K562 (cell line): ENCODE data around the gene NAT10. TPM values are rescaled to one million over a fixed set of nuclear protein-coding genes. Genes with fewer than 3 reads are reported as not detected.
A peak's percentile ranks its signal among the peaks of the same experiment; 100 is the strongest.

Experiments
- ATAC-seq: fragments of 200-7000 bp; cut with Tn5 transposase; 3 replicates; pipeline ENCODE4 v1.9.1; 2020; ENCODE audit warnings: moderate library complexity
- BruUV-seq: library from RNA; stranded (reverse); fragments of 400-500 nt; replicated peaks from 2 replicates; lab custom pipeline; 2021; lab: Mats Ljungman, UMichigan
- CTCF ChIA-PET: fragments of 300-600 bp; formaldehyde crosslinking; extraction: SDS; loops from one replicate; lab custom pipeline; 2021; ENCODE audit warnings: low intra/inter-chr PET ratio; lab: Yijun Ruan, JAX
- POLR2A ChIA-PET: fragments of 300-600, 350-650 bp; sonication (Branson Sonifier 250); formaldehyde crosslinking; extraction: SDS; loops from one replicate; lab custom pipeline; 2021; ENCODE audit warnings: antibody characterized with exemption, inconsistent platforms; lab: Yijun Ruan, JAX
- DNase-seq, 4 experiments: peaks; one replicate each; pipeline versions ENCODE4 v3.0.0 to v3.0.0-alpha.2; 2011 to 2018; ENCODE audit warnings: low spot score in 3 of 4, mixed read lengths in 3 of 4; ENCODE audit errors: extremely low read depth in 1 of 4
- FAIRE-seq: peaks from 2 replicates; lab custom pipeline; 2011; peaks lifted over from hg19 to GRCh38; lab: Jason Lieb, UNC
- H2AFZ ChIP-seq: 2 replicates; pipeline ENCODE4 v1.6.0; 2011; ENCODE audit warnings: low read depth, low read length, control low read depth, inconsistent platforms
- H3K27ac ChIP-seq: fragments of 200-600 bp; 3 replicates; pipeline ENCODE4 v1.8.0; 2011; ENCODE audit warnings: low read depth, mild to moderate bottlenecking, control low read depth, inconsistent platforms, low read length, moderate library complexity, mixed read lengths; ENCODE audit errors: extremely low read depth
- H3K27me3 ChIP-seq, 2 experiments: fragments of 300-600 bp in 1 of 2; 2 replicates in 1 of 2; 3 replicates in 1 of 2; pipeline versions ENCODE4 v1.6.0 to v1.8.0; 2011; ENCODE audit warnings: inconsistent platforms in 2 of 2, low read length in 2 of 2, mild to moderate bottlenecking in 1 of 2, mixed read lengths in 1 of 2, moderate library complexity in 1 of 2; ENCODE audit not compliant: control insufficient read depth in 2 of 2, insufficient read depth in 2 of 2
- H3K36me3 ChIP-seq: fragments of 300-600 bp; 3 replicates; pipeline ENCODE4 v1.8.0; 2011; ENCODE audit warnings: mild to moderate bottlenecking, low read length, inconsistent platforms; ENCODE audit not compliant: control insufficient read depth, insufficient read depth
- H3K4me1 ChIP-seq, 2 experiments: fragments of 200-600 bp in 1 of 2; replicated peaks in 1 of 2; 2 replicates in 1 of 2; 3 replicates in 1 of 2; pipeline versions ENCODE4 v1.5.1 to v1.8.0; 2011; ENCODE audit warnings: inconsistent platforms in 2 of 2, low read length in 2 of 2, mild to moderate bottlenecking in 1 of 2, mixed read lengths in 1 of 2, moderate library complexity in 1 of 2; ENCODE audit not compliant: control insufficient read depth in 2 of 2, insufficient read depth in 2 of 2
- H3K4me2 ChIP-seq: 2 replicates; pipeline ENCODE4 v1.6.1; 2011; ENCODE audit warnings: low read length, control low read depth, inconsistent platforms, mixed read lengths; ENCODE audit not compliant: insufficient read depth
- H3K4me3 ChIP-seq: fragments of 200-600 bp; sonication (generic), shearing (Covaris generic); 2 replicates; pipeline ENCODE4 v1.5.1; 2016; ENCODE audit warnings: control low read depth, inconsistent platforms
- H3K79me2 ChIP-seq: fragments of 200-600 bp; 3 replicates; pipeline ENCODE4 v1.8.0; 2011; ENCODE audit warnings: low read length, inconsistent platforms; ENCODE audit not compliant: control insufficient read depth, insufficient read depth
- H3K9ac ChIP-seq, 2 experiments: 2 replicates each; pipeline versions ENCODE4 v1.6.0 to v1.6.1; 2011; ENCODE audit warnings: low read depth in 2 of 2, low read length in 2 of 2, control low read depth in 1 of 2, inconsistent platforms in 1 of 2, mild to moderate bottlenecking in 1 of 2, mixed read lengths in 1 of 2; ENCODE audit not compliant: insufficient read depth in 1 of 2
- H3K9me1 ChIP-seq: one replicate; pipeline ENCODE4 v1.6.0; 2011; ENCODE audit warnings: inconsistent platforms, mild to moderate bottlenecking, low read length, moderate library complexity; ENCODE audit not compliant: control insufficient read depth, insufficient read depth
- H3K9me3 ChIP-seq: replicated peaks from 2 replicates; pipeline ENCODE4 v1.5.1; 2011; ENCODE audit warnings: low read depth, low read length, inconsistent platforms; ENCODE audit not compliant: control insufficient read depth, insufficient read depth
- H4K20me1 ChIP-seq: replicated peaks from 2 replicates; pipeline ENCODE4 v1.6.1; 2011; ENCODE audit warnings: low read length, inconsistent platforms, mixed read lengths; ENCODE audit not compliant: control insufficient read depth, insufficient read depth
- ATF3 ChIP-seq, 2 experiments: fragments of 450-650 bp in 1 of 2; sonication (generic) in 1 of 2; formaldehyde crosslinking in 1 of 2; IDR thresholded peaks in 1 of 2; conservative IDR thresholded peaks in 1 of 2; 2 replicates each; pipeline versions ENCODE4 v1.6.1 to v1.8.1; 2016 to 2023; ENCODE audit warnings: mild to moderate bottlenecking in 2 of 2, moderate library complexity in 2 of 2, inconsistent platforms in 1 of 2, missing genetic modification reagents in 1 of 2
- E2F3 ChIP-seq: fragments of 250-450 bp; sonication (Bioruptor Pico); IDR thresholded peaks from 2 replicates; pipeline ENCODE4 v1.4.0; 2020; ENCODE audit warnings: mild to moderate bottlenecking
- HDAC3 ChIP-seq: fragments of 450-650 bp; IDR thresholded peaks from 2 replicates; pipeline ENCODE4 v1.6.1; 2018; ENCODE audit warnings: borderline replicate concordance, mild to moderate bottlenecking, moderate library complexity; ENCODE audit not compliant: partially characterized antibody
- ZHX1 ChIP-seq: fragments of 150-350 bp; conservative IDR thresholded peaks from 2 replicates; pipeline ENCODE4 v1.6.1; 2014; ENCODE audit warnings: low read length
- WGBS: fragments of 100-300 bp; shearing (Covaris generic); methylation state at CpG from one replicate; pipeline ENCODE4 v1.1.6; 2016; ENCODE audit warnings: low coverage, mixed read lengths; ENCODE audit not compliant: insufficient coverage; ENCODE audit errors: missing lambda C conversion rate; 5-methylcytosine and 5-hydroxymethylcytosine counted together
- in situ Hi-C: fragments of 300-500 bp; cut with MboI; formaldehyde crosslinking; loops from 4 replicates; pipeline ENCODE4 v1.15.0; 2018; ENCODE audit warnings: inconsistent platforms, mixed read lengths
- intact Hi-C: fragments of 100-400 bp; cut with micrococcal nuclease; formaldehyde crosslinking; loops from 2 replicates; pipeline ENCODE4 v1.14.2; 2022
- polyA plus RNA-seq, 8 experiments: library from polyadenylated mRNA; depleted of rRNA in 4 of 8; stranded (reverse) in 5 of 8; unstranded in 3 of 8; fragments of >200 nt; fragmentation: Nextera tagmentation in 2 of 8; fragmentation: Illumina TruSeq in 1 of 8; extraction: Ambion mirVana in 2 of 8; extraction: Trizol in 1 of 8; gene quantifications; 2 replicates each; pipeline versions ENCODE4 v1.2.1 to v1.2.3, GENCODE V29; 2011 to 2014; ENCODE audit warnings: inconsistent platforms in 1 of 8, missing spikeins in 1 of 8
- total RNA-seq, 7 experiments: library from RNA; depleted of rRNA in 6 of 7; stranded (reverse); fragments of >200 nt in 6 of 7; fragmentation: Illumina TruSeq in 2 of 7; extraction: Trizol in 2 of 7; gene quantifications; 2 replicates each; pipeline versions ENCODE4 v1.2.1 to v1.2.3, GENCODE V29; 2011 to 2021; ENCODE audit warnings: low replicate concordance in 1 of 7

NAT10 gene
- total and polyA plus RNA-seq, 9 of the 15 experiments (the other 6 are each of a cell fraction or from before 2014, with no cell fraction given) = 55.4 to 125 (median 86.3) TPM

- DNase-seq = no peak
- intact Hi-C loops (loop anchor here (10.0 kb wide), 3 partner anchors 344 to 716 kb away; no protein-coding TSS in a partner anchor), in situ Hi-C loops (loop anchor here (5.0 kb wide), 2 partner anchors 178 to 308 kb away; partner anchors contain the start of gene ABTB2)
- no peak overlapping the region for H3K27ac ChIP-seq
- peaks cover 27 to 53% of the 10 kb centered on the region in 2 experiments; a peak in 4 of 5 replicates for H3K27me3 ChIP-seq
- no peaks in the 10 kb centered on the region for H3K9me3 ChIP-seq
- no peak overlapping the region for H2AFZ ChIP-seq
- H3K9ac ChIP-seq = peak overlapping the region in 1 of 2 experiments; percentile 45; a peak in 1 of 4 replicates
- TF ChIP-seq HDAC3 (no peak), ATF3 (IDR thresholded peaks at IDR 0.05) (peak; percentile 47), ATF3 (CRISPR knock-in tag; conservative IDR thresholded peaks at IDR 0.05) (no peak), ZHX1 (no peak), E2F3 (no peak)
- H4K20me1 ChIP-seq = no peaks in the 10 kb centered on the region; the same call in 1 of the 2 replicates
- ATAC-seq = no peak
- H3K36me3 ChIP-seq = no peaks in the 10 kb centered on the region
- 2% methylated on average over 9 of the region's 9 CpGs for WGBS
- no peak overlapping the region for H3K4me2 ChIP-seq
- H3K9me1 ChIP-seq = no peaks in the 10 kb centered on the region
- H3K4me3 ChIP-seq = no peak overlapping the region
- H3K79me2 ChIP-seq = no peaks in the 10 kb centered on the region
- POLR2A ChIA-PET = interaction anchor here (0.5 to 1.0 kb wide), 3 partner anchors 18 to 142 kb away, joined by 3 read pairs; no protein-coding TSS in a partner anchor
- BruUV-seq = no TSS peak
- peaks cover 2 to 9% of the 10 kb centered on the region in 2 experiments; a peak in 2 of 5 replicates for H3K4me1 ChIP-seq
- no peak for FAIRE-seq
- CTCF ChIA-PET = interaction anchor here (0.7 kb wide), 1 partner anchor 10 kb away, joined by 3 read pairs; no protein-coding TSS in a partner anchor
These were observed 73.7 kb downstream of the NAT10 start for GRCh38 chr11:34179026-34179675.
